GM18861 (cell line): Measurements from ENCODE around the gene HSH2D.

Experiments used
- ATAC-seq: cut with Tn5 transposase; IDR thresholded peaks from one replicate; pipeline ENCODE4 v1.9.1; 2021; ENCODE audit not compliant: unreplicated experiment

HSH2D gene

DNA sequence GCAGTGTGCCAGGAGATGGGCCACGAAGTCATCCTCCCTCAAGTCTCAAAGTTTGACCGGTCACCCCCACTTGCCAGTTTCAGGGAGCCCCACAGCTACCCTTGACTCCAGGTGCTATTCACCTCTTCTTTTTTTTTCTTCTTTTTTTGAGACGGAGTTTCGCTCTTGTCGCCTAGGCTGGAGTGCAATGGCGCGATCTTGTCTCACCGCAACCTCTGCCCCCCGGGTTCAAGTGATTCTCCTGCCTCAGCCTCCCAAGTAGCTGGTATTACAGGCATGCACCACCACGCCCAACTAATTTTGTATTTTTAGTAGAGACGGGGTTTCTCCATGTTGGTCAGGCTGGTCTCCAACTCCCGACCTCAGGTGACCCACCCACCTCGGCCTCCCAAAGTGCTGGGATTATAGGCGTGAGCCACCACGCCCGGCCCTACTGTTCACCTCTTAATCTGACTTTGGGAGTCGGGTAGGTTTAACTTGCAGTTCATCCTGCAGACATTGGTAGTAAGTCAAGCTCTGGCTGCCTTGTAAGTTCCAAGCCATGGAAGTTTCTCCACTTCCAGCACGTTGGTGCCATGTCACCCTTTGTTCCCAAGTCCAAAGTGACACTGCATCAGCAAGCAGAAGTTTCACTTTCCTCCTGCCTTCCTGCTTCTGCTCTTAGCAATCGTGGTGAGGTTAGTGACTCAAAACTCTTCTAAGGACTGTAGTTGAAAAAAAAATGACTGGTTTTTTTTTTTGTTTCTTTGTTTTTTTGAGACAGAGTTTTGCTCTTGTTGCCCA is 24.2 kb upstream of the HSH2D start:
- ATAC-seq, result peak; percentile 27

DNA sequence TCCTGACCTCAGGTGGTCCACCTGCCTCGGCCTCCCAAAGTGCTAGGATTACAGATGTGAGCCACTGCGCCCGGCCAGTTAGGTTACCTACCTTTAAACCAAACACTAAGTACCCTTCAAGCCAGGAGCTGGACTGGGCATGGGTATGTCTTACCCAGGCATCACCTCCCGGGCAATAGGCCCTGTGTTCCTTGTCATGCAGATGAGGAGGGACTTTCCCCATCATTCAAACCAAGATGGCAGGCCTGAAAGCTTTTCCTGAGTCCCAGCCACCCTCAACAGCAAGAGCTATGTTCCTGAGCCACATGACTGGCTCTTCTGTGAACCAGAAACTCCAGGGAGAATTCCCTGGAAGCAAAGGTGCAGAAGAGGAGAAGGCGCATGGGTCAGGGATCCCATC is 22.3 kb upstream of the HSH2D start:
- no peak for ATAC-seq

- ATAC-seq, result no peak
Observed at GRCh38 chr19:16121967-16122366, 21.5 kb upstream of the HSH2D start.

DNA sequence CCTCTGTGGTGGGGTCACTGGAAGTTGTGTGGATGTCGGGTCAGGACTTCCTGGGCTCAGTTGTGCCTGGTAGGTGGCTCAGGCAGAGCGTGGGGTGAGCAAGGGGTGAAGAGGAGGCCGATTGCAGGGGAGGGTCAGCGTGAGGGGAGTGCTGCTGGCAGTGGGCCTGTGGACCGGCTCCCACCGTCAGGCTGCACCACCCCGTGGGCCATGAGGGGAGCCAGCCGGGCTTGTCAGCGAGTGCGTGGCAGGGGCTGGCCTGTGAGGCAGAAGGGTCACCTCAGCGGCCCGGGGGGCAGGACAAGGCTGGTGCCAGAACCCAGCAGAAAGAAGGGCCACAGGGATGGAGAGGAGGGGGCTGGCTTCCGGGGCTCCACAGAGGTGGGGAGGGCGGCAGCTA is 18.5 kb upstream of the HSH2D start:
- ATAC-seq, result no peak

- ATAC-seq, result no peak
Observed at GRCh38 chr19:16125737-16126495, 17.6 kb upstream of the HSH2D start.

DNA sequence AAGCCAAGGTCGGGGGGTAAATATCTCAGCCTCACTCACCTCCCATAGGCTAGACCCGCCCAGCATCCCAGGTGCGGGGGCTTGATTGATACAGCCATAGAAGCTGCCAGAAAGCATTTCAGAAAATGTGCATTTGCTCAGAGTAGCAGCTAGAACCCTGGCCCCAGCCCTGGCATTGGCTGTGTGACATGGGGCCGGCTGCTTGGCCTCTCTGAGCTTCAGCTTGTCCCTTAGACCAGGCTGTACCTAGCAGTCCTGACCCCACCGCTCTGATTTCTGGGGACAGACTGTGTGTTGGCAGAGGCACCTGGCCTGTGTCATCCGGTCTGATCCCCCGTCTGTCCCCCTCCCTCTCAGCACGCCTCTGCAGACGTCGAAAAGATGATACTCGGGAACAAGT is 16.4 kb upstream of the HSH2D start:
- no peak for ATAC-seq

- no peak for ATAC-seq
Observed at GRCh38 chr19:16127776-16128371, 15.6 kb upstream of the HSH2D start.

GRCh38 chr19:16131648-16132047 is 11.8 kb upstream of the HSH2D start:
- no peak for ATAC-seq

GRCh38 chr19:16133818-16134217 is 9.7 kb upstream of the HSH2D start:
- no peak for ATAC-seq

- ATAC-seq, result no peak
Observed at GRCh38 chr19:16134510-16134909, 9.0 kb upstream of the HSH2D start.

DNA sequence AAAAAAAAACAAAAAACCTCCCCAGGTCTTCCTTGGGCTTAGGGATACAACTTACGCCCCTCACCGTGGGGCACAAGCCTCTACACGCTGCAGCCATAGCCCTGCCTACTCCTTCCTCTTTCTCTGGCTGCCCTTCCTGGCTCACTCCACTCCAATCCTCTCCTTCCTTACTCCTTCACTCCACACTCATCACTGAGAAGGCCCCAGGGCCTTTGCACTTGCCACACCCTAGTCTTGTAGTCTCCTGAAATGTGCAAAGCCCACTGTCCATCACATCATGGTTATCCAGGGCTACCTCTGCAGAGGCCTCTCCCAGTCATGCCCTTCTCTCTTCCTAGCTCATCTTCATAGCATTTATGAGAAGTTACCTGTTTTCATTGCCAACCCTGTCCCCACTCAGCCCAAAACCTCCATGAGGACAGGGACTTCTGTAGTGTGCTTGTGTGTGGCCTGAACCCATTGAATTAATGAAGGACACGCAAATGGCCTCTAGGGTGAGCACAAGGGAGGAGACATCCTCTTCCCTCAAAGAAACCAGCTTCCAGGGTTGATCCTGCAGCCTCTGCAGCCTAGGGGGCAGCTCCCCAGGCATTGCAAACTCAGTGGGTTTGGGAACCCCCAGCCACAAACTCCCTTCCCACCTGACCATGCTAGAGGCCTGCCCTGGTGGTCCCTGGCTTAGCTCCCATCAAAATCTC is 7.9 kb upstream of the HSH2D start:
- no peak for ATAC-seq

- ATAC-seq, result no peak
Observed at GRCh38 chr19:16136185-16136999, 7.1 kb upstream of the HSH2D start.

DNA sequence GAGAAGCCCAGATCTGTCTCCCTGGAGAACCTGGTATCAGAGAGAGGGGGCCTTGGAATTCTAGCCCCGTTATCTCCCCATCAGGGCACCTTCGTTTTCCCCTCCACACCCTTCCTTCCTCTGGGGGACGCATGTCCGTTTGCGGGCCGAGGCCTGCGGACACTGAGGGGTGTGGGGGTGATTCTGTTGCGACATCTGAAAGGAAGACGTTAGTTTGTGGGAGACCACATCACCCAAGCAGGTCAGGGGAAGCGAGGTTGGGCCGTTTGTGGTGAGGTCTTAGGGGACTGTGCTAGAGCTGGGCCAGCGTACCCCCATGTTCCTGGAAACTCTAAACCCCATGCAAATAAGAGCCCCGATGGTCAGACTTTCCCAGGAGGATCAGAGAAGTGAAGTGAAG is 3.7 kb upstream of the HSH2D start:
- no peak for ATAC-seq

- peak; percentile 36 for ATAC-seq
Observed at GRCh38 chr19:16141043-16141442, 2.4 kb upstream of the HSH2D start.

DNA sequence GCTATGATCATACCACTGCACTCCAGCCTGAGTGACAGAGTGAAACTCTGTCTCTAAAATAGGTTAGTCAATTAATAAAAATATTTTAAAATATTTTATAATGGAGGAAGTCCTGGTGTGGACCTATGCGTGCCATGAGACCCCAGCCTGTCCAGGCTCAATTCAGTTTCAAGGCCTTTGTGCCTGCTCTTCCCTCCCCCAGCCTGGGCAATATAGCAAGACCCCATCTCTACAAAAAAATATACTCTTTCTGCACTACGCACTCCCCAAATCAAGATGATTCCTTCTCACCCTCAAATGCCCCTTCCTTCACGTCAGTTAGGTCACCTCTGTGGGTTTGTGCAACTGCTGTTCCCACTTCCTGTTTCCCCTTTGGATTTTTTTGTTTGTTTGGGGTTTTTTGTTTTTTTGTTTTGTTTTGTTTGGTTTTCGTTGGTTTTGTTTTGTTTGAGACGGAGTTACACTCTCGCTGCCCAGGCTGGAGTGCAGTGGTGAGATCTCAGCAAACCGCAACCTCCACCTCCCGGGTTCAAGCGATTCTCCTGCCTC is 1.4 kb upstream of the HSH2D start:
- ATAC-seq, result no peak

DNA sequence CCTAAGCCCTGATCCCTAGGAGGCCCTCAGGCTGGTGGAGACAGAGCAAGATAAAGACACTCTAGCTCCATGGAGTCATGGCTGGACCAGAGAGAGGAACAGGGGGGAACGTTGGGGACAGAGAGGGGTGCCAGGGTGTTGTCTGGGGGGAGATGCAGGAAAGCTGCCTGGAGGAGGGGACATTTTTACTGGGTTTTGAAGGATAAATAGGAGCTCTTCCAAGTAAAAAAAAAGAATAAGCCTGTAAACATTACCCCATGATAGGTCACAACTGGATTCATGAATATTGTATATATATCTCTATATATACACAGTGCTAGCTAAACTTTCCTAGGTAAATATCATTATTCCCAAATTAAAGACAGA is 714 bp downstream of the HSH2D start:
- ATAC-seq, result no peak

DNA sequence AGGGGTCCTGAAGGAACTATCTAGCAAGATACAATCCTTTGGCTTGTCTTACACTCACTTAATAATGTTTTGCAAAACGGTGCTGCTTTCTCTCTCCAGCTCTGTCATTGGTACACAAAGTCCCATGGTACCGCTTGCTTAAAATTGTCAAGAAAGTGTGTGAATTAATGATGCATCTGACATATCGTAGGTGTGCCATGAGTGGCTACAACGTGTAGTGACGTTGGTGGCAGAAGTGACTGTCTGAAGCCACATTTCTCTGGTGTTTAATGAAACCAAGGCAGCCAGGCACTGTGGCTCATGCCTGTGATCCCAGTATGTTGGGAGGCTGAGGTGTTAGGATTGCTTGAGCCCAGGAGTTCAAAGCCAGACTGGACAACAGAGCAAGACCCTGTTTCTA is 2.6 kb downstream of the HSH2D start:
- no peak for ATAC-seq

DNA sequence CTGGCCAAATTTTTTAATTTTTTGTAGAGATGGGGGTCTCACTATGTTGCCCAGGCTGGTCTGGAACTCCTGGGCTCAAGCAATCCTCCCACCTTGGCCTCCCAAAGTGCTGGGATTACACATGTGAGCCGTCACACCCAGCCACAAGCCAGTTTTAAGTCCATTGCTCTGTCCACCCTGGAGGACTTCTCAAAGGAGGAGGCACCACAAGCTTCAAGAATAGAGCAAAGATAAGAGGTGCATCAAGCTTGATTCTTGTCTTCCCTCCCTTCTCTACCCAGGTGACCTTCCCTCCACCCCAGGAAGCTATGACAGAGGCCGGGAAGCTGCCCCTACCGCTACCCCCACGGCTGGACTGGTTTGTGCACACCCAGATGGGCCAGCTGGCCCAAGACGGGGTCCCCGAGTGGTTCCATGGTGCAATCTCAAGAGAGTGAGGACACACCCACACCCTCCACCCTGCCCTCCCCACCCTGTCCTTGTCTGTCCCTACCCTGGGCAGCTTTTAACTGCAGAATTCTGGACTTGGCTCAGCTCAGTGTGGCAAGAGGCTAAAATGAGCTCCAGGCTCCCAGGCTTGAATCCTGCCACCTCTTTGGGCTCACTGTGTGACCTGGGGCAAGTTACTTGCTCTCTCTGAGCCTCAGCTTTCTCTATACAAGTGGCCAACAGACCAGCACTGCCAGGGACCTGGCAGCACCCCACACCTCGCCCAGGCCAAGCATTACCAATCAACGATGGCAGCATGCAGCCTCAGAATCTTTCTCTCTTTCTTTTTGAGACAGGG is 5.2 kb downstream of the HSH2D start:
- no peak for ATAC-seq

- ATAC-seq, result no peak
Observed at GRCh38 chr19:16153582-16154336, 10.3 kb downstream of the HSH2D start.
